Breast epithelium (tissue), 3 donors: Measurements from ENCODE around the gene DYRK1B.

Source experiments
- POLR2A ChIP-seq: fragments of 450-650 bp; IDR thresholded peaks from one replicate; pipeline ENCODE4 v1.6.1; 2016; ENCODE audit warnings: antibody characterized with exemption, mild to moderate bottlenecking, moderate library complexity
- POLR2AphosphoS5 ChIP-seq, 3 donors: sonication (generic); formaldehyde crosslinking; IDR thresholded peaks; one replicate each; pipeline ENCODE4 v1.6.1; 2017; ENCODE audit warnings: antibody characterized with exemption in 3 of 3
- TF ChIP-seq, protein P1 (sequence below), 3 donors: fragments of 450-650 bp; IDR thresholded peaks; one replicate each; pipeline ENCODE4 v1.5.1; 2016 to 2017; ENCODE audit warnings: antibody characterized with exemption in 3 of 3, mild to moderate bottlenecking in 3 of 3, moderate library complexity in 3 of 3

- no peak for TF ChIP-seq POLR2AphosphoS5 (IDR thresholded peaks at IDR 0.05)
- TF ChIP-seq POLR2A = no peak
- TF ChIP-seq, protein P1, sequence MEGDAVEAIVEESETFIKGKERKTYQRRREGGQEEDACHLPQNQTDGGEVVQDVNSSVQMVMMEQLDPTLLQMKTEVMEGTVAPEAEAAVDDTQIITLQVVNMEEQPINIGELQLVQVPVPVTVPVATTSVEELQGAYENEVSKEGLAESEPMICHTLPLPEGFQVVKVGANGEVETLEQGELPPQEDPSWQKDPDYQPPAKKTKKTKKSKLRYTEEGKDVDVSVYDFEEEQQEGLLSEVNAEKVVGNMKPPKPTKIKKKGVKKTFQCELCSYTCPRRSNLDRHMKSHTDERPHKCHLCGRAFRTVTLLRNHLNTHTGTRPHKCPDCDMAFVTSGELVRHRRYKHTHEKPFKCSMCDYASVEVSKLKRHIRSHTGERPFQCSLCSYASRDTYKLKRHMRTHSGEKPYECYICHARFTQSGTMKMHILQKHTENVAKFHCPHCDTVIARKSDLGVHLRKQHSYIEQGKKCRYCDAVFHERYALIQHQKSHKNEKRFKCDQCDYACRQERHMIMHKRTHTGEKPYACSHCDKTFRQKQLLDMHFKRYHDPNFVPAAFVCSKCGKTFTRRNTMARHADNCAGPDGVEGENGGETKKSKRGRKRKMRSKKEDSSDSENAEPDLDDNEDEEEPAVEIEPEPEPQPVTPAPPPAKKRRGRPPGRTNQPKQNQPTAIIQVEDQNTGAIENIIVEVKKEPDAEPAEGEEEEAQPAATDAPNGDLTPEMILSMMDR (IDR thresholded peaks at IDR 0.05) = no peak
These were observed 28.9 kb downstream of the DYRK1B start for GRCh38 chr19:39805104-39805503.
